MM.1S (cell line): ENCODE results near the gene DLL3.
A peak's percentile ranks its signal among the peaks of the same experiment; 100 is the strongest.

ENCODE experiments used
- DNase-seq: peaks from one replicate; pipeline ENCODE4 v3.0.0-alpha.2; 2015
- H2AFZ ChIP-seq: fragments of 300-600 bp; sonication (generic); 2 replicates; pipeline ENCODE4 v1.6.0; 2016; ENCODE audit warnings: antibody characterized with exemption, low read length
- H3F3A ChIP-seq: fragments of 300-600 bp; sonication (generic); 2 replicates; pipeline ENCODE4 v1.6.1; 2016; ENCODE audit warnings: mild to moderate bottlenecking, antibody characterized with exemption, low read length, moderate library complexity, mixed read lengths; ENCODE audit not compliant: insufficient read depth
- H3K27ac ChIP-seq: fragments of 300-600 bp; sonication (generic); 2 replicates; pipeline ENCODE4 v1.5.1; 2016; ENCODE audit warnings: mild to moderate bottlenecking, low read length
- H3K27me3 ChIP-seq: fragments of 300-600 bp; sonication (generic); replicated peaks from 2 replicates; pipeline ENCODE4 v1.6.0; 2016; ENCODE audit warnings: low read length; ENCODE audit not compliant: insufficient read depth
- H3K36me3 ChIP-seq: fragments of 300-600 bp; sonication (generic); replicated peaks from 2 replicates; pipeline ENCODE4 v1.6.1; 2016; ENCODE audit warnings: mild to moderate bottlenecking, low read length, mixed read lengths; ENCODE audit not compliant: insufficient read depth
- H3K4me1 ChIP-seq: fragments of 300-600 bp; sonication (generic); 2 replicates; pipeline ENCODE4 v1.6.1; 2016; ENCODE audit warnings: low read length, mixed read lengths
- H3K4me2 ChIP-seq: fragments of 300-600 bp; sonication (generic); 2 replicates; pipeline ENCODE4 v1.6.0; 2016; ENCODE audit warnings: low read depth, low read length
- H3K4me3 ChIP-seq: fragments of 300-600 bp; sonication (generic); 2 replicates; pipeline ENCODE4 v1.5.1; 2016; ENCODE audit warnings: low read length, mixed read lengths
- H3K79me2 ChIP-seq: fragments of 300-600 bp; sonication (generic); 2 replicates; pipeline ENCODE4 v1.6.1; 2016; ENCODE audit warnings: mixed run types, low read length, mixed read lengths
- H3K9ac ChIP-seq: fragments of 300-600 bp; sonication (generic); 2 replicates; pipeline ENCODE4 v1.6.1; 2016; ENCODE audit warnings: low read length, mixed read lengths
- H3K9me2 ChIP-seq: fragments of 300-600 bp; sonication (generic); replicated peaks from 2 replicates; pipeline ENCODE4 v1.6.1; 2016; ENCODE audit warnings: mild to moderate bottlenecking, low read length, mixed read lengths; ENCODE audit not compliant: insufficient read depth
- H3K9me3 ChIP-seq: fragments of 300-600 bp; sonication (generic); replicated peaks from 2 replicates; pipeline ENCODE4 v1.6.1; 2016; ENCODE audit warnings: mild to moderate bottlenecking, low read length, mixed read lengths; ENCODE audit not compliant: insufficient read depth
- H4K20me1 ChIP-seq: fragments of 300-600 bp; sonication (generic); 2 replicates; pipeline ENCODE4 v1.6.1; 2016; ENCODE audit warnings: mild to moderate bottlenecking, low read length, moderate library complexity, mixed read lengths; ENCODE audit not compliant: insufficient read depth
- CTCF ChIP-seq: fragments of 300-600 bp; sonication (generic); IDR thresholded peaks from 2 replicates; pipeline ENCODE4 v1.5.1; 2016; ENCODE audit warnings: antibody characterized with exemption, low read length, mixed read lengths
- EZH2 ChIP-seq: fragments of 300-600 bp; sonication (generic); optimal IDR thresholded peaks from 2 replicates; pipeline ENCODE3; 2017; ENCODE audit warnings: low read depth, mild to moderate bottlenecking, antibody characterized with exemption, low read length, mixed read lengths
- EZH2phosphoT487 ChIP-seq: fragments of 300-600 bp; sonication (generic); IDR thresholded peaks from 2 replicates; pipeline ENCODE4 v1.6.1; 2018; ENCODE audit warnings: antibody characterized with exemption, low read length

Gene DLL3

GRCh38 chr19:39539165-39539517 is 40.4 kb downstream of the DLL3 start:
- no peak for DNase-seq
- TF ChIP-seq EZH2 (no peak), EZH2phosphoT487 (no peak), CTCF (no peak)
- no peaks in the 10 kb centered on the region for H4K20me1 ChIP-seq

GRCh38 chr19:39539518-39540332 is 41.0 kb downstream of the DLL3 start, which contains the start of gene EID2:
Gene EID2, minus strand, starts transcription at chr19:39540161. Its CDS starts 82 bp downstream, at chr19:39540079.
- Histone ChIP-seq H3F3A (no peaks in the 10 kb centered on the region), H3K27ac (peak within 1 kb of the TSS; percentile 46; the same call in 1 of the 2 replicates), H3K9me2 (no peaks in the 10 kb centered on the region), H3K4me1 (peaks cover 8% of the 10 kb centered on the region), H3K27me3 (no peaks in the 10 kb centered on the region), H3K9me3 (no peaks in the 10 kb centered on the region), H3K9ac (peak within 1 kb of the TSS; percentile 89), H2AFZ (peak within 1 kb of the TSS; percentile 92), H3K4me3 (peak within 1 kb of the TSS; percentile 95), H3K4me2 (peak within 1 kb of the TSS; percentile 87), H3K79me2 (peaks cover 15% of the 10 kb centered on the region), H4K20me1 (no peaks in the 10 kb centered on the region), H3K36me3 (no peaks in the 10 kb centered on the region)
- TF ChIP-seq EZH2 (no peak), CTCF (peak; percentile 78), EZH2phosphoT487 (no peak)
- peak; percentile 94 for DNase-seq

More at GRCh38 chr19:39539165-39539517, 40.4 kb downstream of the DLL3 start:
- H3K4me2 ChIP-seq, result peak overlapping the region; percentile 87
- peaks cover 8% of the 10 kb centered on the region for H3K4me1 ChIP-seq
- H2AFZ ChIP-seq, result peak overlapping the region; percentile 24; the same call in 1 of the 2 replicates
- no peaks in the 10 kb centered on the region for H3K9me3 ChIP-seq
- H3K79me2 ChIP-seq, result peaks cover 15% of the 10 kb centered on the region
- no peak overlapping the region for H3K27ac ChIP-seq
- H3F3A ChIP-seq, result 0 out of 2 replicates have a peak, but pooled peaks cover 1% of the 10 kb centered on the region
- H3K9me2 ChIP-seq, result no peaks in the 10 kb centered on the region
- H3K4me3 ChIP-seq, result peak overlapping the region; percentile 66
- no peaks in the 10 kb centered on the region for H3K27me3 ChIP-seq
- H3K9ac ChIP-seq, result peak overlapping the region; percentile 58
- H3K36me3 ChIP-seq, result no peaks in the 10 kb centered on the region

- H3K9me3 ChIP-seq, result no peaks in the 10 kb centered on the region
- no peak for TF ChIP-seq EZH2phosphoT487
- no peak for TF ChIP-seq EZH2
- no peak for TF ChIP-seq CTCF
- peak overlapping the region; percentile 95 for H3K4me3 ChIP-seq
- DNase-seq, result no peak
- peak overlapping the region; percentile 56; the same call in 1 of the 2 replicates for H3K4me2 ChIP-seq
- H3K27me3 ChIP-seq, result no peaks in the 10 kb centered on the region
- peaks cover 15% of the 10 kb centered on the region for H3K79me2 ChIP-seq
- H3K36me3 ChIP-seq, result no peaks in the 10 kb centered on the region
- no peak overlapping the region for H3K27ac ChIP-seq
- H2AFZ ChIP-seq, result peak overlapping the region; percentile 49
- H3K4me1 ChIP-seq, result peaks cover 8% of the 10 kb centered on the region
- H3K9ac ChIP-seq, result 0 out of 2 replicates have a peak overlapping the region, but pooled peaks have one; percentile 89
- H3F3A ChIP-seq, result no peaks in the 10 kb centered on the region
- no peaks in the 10 kb centered on the region for H4K20me1 ChIP-seq
- no peaks in the 10 kb centered on the region for H3K9me2 ChIP-seq
These were observed 41.6 kb downstream of the DLL3 start for GRCh38 chr19:39540333-39540673.
